ENCODE data around the gene RMP24.

RMP24 gene

GRCh38 chr18:35983818-35984217 is 11.3 kb downstream of the RMP24 start:
- Histone ChIP-seq H3K9me2 (replicated peaks; ENCODE audit: insufficient read depth, low read length) (no peaks in the 10 kb centered on the region), H3K4me3 (ENCODE audit: low read length) (no peak overlapping the region), H3K79me2 (ENCODE audit: low read length) (no peaks in the 10 kb centered on the region), H4K20me1 (ENCODE audit: insufficient read depth, low read length) (no peaks in the 10 kb centered on the region), H3F3A (ENCODE audit: insufficient read depth, low read length) (no peaks in the 10 kb centered on the region), H3K27ac (ENCODE audit: low read length) (no peak overlapping the region), H3K9ac (ENCODE audit: low read length) (no peak overlapping the region), H3K27me3 (replicated peaks; ENCODE audit: insufficient read depth, low read length) (no peaks in the 10 kb centered on the region), H3K4me2 (ENCODE audit: low read depth, low read length) (no peak overlapping the region), H3K36me3 (replicated peaks; ENCODE audit: insufficient read depth, low read length) (no peaks in the 10 kb centered on the region; the same call in 1 of the 2 replicates), H2AFZ (ENCODE audit: low read length) (no peak overlapping the region), H3K4me1 (ENCODE audit: low read length) (no peaks in the 10 kb centered on the region), H3K9me3 (replicated peaks; ENCODE audit: insufficient read depth, low read length) (no peaks in the 10 kb centered on the region)
- no peak for DNase-seq
- TF ChIP-seq EZH2 (optimal IDR thresholded peaks at IDR 0.05; ENCODE audit: low read depth, low read length) (no peak), EZH2phosphoT487 (IDR thresholded peaks at IDR 0.05; ENCODE audit: low read length) (no peak)
- TF ChIP-seq, protein P1, sequence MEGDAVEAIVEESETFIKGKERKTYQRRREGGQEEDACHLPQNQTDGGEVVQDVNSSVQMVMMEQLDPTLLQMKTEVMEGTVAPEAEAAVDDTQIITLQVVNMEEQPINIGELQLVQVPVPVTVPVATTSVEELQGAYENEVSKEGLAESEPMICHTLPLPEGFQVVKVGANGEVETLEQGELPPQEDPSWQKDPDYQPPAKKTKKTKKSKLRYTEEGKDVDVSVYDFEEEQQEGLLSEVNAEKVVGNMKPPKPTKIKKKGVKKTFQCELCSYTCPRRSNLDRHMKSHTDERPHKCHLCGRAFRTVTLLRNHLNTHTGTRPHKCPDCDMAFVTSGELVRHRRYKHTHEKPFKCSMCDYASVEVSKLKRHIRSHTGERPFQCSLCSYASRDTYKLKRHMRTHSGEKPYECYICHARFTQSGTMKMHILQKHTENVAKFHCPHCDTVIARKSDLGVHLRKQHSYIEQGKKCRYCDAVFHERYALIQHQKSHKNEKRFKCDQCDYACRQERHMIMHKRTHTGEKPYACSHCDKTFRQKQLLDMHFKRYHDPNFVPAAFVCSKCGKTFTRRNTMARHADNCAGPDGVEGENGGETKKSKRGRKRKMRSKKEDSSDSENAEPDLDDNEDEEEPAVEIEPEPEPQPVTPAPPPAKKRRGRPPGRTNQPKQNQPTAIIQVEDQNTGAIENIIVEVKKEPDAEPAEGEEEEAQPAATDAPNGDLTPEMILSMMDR (IDR thresholded peaks at IDR 0.05; ENCODE audit: low read length): no peak

DNA sequence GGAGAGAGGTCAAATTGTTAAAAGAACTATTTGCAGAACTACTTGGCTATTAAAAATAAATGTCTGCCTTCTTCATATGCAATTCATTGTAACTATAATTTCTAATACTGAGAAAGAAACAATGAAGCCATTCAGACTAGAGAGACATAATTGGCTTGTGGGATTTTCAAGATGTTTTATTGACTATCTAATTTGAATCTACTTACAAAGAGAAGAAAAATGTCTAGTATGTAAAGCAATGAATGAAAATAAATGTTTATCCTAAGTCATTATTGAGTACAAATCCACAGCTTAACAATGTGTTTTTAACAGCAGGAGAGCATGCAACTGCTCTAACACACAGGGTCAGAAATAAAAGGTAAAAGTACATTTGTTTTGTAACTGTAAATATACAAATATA is 19.2 kb downstream of the RMP24 start:
- Histone ChIP-seq H3K4me3 (ENCODE audit: low read length) (no peak overlapping the region), H3K9me3 (replicated peaks; ENCODE audit: insufficient read depth, low read length) (no peaks in the 10 kb centered on the region), H2AFZ (ENCODE audit: low read length) (no peak overlapping the region), H3K4me2 (ENCODE audit: low read depth, low read length) (no peak overlapping the region), H3K36me3 (replicated peaks; ENCODE audit: insufficient read depth, low read length) (no peaks in the 10 kb centered on the region), H3K79me2 (ENCODE audit: low read length) (no peaks in the 10 kb centered on the region), H3K27me3 (replicated peaks; ENCODE audit: insufficient read depth, low read length) (no peaks in the 10 kb centered on the region), H4K20me1 (ENCODE audit: insufficient read depth, low read length) (no peaks in the 10 kb centered on the region), H3K27ac (ENCODE audit: low read length) (no peak overlapping the region), H3K9me2 (replicated peaks; ENCODE audit: insufficient read depth, low read length) (no peaks in the 10 kb centered on the region), H3K9ac (ENCODE audit: low read length) (no peak overlapping the region), H3F3A (ENCODE audit: insufficient read depth, low read length) (no peaks in the 10 kb centered on the region), H3K4me1 (ENCODE audit: low read length) (no peaks in the 10 kb centered on the region)
- TF ChIP-seq, protein P1 (IDR thresholded peaks at IDR 0.05; ENCODE audit: low read length): no peak
- TF ChIP-seq EZH2 (optimal IDR thresholded peaks at IDR 0.05; ENCODE audit: low read depth, low read length) (no peak), EZH2phosphoT487 (IDR thresholded peaks at IDR 0.05; ENCODE audit: low read length) (no peak)
- no peak for DNase-seq

DNA sequence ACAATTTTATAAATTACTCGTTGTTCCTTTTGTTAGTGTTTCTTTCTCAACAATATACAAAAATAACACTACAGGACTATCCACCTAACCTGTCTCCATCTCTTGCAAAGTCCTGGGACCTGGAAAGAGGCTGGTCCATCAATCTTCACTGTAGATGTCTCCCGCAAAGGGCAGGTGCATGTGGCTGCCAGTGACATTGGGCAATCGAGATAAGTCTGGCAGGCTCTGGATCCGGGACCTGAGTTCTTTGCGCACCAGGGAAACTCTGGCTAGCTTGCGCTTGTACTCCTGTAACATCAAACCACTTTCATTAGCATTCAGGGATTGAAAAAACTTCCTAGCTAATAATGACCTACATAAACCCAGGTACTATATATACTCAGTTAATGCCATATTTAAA is 20.5 kb downstream of the RMP24 start:
- no peaks in the 10 kb centered on the region for H3K79me2 ChIP-seq (ENCODE audit: low read length)
- no peak for DNase-seq
- H3K4me3 ChIP-seq (ENCODE audit: low read length): no peak overlapping the region
- H3K27ac ChIP-seq (ENCODE audit: low read length): no peak overlapping the region
- H3K9me3 ChIP-seq (replicated peaks; ENCODE audit: insufficient read depth, low read length): no peaks in the 10 kb centered on the region
- TF ChIP-seq EZH2 (optimal IDR thresholded peaks at IDR 0.05; ENCODE audit: low read depth, low read length): no peak
- TF ChIP-seq, protein P1 (IDR thresholded peaks at IDR 0.05; ENCODE audit: low read length): no peak
- TF ChIP-seq EZH2phosphoT487 (IDR thresholded peaks at IDR 0.05; ENCODE audit: low read length): no peak
- H3K4me1 ChIP-seq (ENCODE audit: low read length): no peaks in the 10 kb centered on the region
- H3F3A ChIP-seq (ENCODE audit: insufficient read depth, low read length): no peaks in the 10 kb centered on the region
- H4K20me1 ChIP-seq (ENCODE audit: insufficient read depth, low read length): no peaks in the 10 kb centered on the region
- no peak overlapping the region for H3K9ac ChIP-seq (ENCODE audit: low read length)
- H2AFZ ChIP-seq (ENCODE audit: low read length): no peak overlapping the region
- H3K4me2 ChIP-seq (ENCODE audit: low read depth, low read length): no peak overlapping the region
- H3K9me2 ChIP-seq (replicated peaks; ENCODE audit: insufficient read depth, low read length): no peaks in the 10 kb centered on the region
- H3K27me3 ChIP-seq (replicated peaks; ENCODE audit: insufficient read depth, low read length): no peaks in the 10 kb centered on the region
- H3K36me3 ChIP-seq (replicated peaks; ENCODE audit: insufficient read depth, low read length): no peaks in the 10 kb centered on the region
